Stimulated activated CD8-positive, alpha-beta memory T cell treated with anti-CD3 and anti-CD28 coated beads, Interleukin-15, amount 100 ng/mL, for 24 hours (primary cell): ENCODE results near the gene PDGFB.

ENCODE experiments used
- DNase-seq: peaks from one replicate; pipeline ENCODE4 v3.0.0-alpha.2; 2020; ENCODE audit warnings: low read depth

PDGFB gene

GRCh38 chr22:39239561-39240423 lies 5.0 kb downstream of the PDGFB start:
- no peak for DNase-seq

- no peak for DNase-seq
Measured at GRCh38 chr22:39238966-39239505, 5.7 kb downstream of the PDGFB start.

GRCh38 chr22:39238561-39238960 lies 6.2 kb downstream of the PDGFB start:
- no peak for DNase-seq

DNA sequence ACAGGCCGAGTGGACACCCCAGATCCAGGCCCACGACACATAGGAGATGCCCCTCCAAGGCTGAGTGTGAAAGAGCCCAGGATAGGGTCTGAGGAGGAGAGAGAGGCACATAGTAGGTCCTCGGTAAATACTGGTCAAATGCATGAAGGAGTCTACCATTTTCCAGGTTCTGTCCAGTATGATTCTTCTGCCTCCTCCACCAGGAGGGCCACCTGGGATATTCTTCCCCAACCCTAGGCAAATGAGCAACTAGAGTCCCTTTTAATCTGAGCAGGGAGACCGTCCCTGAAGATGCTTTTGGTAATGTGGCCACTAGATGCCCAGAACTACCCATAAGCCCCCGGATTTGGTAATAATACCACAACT lies 6.7 kb downstream of the PDGFB start:
- no peak for DNase-seq

DNA sequence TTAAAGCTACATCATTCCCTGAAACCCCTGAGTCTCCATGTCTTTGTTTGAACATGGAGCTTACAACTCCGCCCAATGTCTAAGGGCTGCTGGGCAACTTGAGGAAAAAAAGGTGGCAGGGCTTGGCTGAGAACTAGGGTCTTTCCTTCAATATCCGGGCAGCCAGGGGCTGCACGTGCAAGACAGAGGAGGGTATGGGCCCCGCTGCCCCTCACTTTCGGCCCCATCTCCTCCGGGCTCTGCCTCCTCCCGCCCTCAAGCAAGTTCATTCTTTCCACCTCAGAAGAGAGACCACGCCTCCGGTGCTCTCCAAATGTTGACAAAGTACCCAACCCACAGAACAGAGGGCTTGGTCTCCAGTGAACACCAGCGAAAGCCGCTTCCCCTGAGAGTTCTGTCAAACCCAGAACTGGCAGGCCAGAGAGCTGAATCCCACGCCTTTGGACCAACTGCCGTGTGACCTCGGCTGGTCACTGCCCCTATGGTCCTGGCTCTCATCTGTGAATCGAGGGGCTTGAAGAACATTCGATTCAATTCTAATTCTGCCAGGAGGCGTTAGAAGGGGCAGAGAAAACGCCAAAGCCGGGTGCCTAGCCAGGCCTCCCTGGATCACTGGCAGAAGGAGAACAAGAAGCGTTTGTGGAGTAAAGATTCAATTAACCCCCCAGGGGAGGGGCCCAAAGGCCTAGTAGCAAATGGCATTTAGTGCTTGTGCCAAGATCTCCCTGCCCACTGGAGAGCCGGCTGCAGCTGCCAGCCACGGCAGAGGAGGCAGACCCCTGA lies 7.3 kb downstream of the PDGFB start:
- no peak for DNase-seq

DNA sequence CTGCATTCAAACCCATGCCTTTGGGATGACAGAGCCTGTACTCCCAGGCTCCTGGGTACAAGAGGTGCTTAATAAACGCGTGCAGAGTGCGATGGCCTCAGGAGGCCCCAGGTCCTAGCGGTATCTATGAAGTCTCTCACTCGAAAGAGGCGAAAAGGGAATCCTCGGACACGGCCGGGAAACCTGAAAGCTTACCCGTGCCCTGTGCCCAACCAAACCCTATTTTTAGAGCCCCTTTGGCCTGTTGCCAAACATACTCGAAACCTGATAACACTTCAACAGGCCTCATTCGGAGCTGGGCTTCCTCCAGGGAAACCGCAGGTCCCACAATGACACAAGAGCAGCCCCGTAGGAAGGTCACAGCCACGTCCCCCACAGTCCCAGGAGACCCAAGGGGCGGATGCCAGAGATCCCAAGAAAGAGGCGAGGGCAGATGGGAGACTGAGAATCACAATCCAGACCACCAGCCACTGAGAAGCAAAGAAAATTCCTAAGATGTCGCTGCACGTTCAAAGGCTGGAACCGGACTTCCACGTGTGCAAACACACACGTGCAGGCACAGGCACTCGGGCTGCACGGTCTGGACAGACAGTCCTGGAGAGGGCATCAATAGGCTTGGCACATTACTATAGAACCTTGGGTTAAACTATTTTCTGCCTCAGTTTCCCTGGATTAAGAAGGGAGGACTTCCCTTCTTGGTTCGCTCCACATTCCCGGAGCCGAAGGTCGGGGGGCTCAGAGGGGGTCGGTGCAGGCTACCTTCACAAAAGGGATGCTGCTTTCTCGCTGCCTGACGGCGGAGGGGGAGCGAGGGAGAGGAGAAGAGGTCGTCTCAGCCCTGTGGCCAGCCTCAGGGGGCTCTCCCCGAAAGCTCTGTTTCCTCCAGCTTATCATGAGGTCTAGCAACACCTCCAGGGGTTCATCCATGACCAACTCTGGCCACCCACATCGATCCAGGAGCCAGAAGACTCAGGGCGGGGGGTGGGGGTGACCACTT lies 8.2 kb downstream of the PDGFB start:
- DNase-seq = no peak

DNA sequence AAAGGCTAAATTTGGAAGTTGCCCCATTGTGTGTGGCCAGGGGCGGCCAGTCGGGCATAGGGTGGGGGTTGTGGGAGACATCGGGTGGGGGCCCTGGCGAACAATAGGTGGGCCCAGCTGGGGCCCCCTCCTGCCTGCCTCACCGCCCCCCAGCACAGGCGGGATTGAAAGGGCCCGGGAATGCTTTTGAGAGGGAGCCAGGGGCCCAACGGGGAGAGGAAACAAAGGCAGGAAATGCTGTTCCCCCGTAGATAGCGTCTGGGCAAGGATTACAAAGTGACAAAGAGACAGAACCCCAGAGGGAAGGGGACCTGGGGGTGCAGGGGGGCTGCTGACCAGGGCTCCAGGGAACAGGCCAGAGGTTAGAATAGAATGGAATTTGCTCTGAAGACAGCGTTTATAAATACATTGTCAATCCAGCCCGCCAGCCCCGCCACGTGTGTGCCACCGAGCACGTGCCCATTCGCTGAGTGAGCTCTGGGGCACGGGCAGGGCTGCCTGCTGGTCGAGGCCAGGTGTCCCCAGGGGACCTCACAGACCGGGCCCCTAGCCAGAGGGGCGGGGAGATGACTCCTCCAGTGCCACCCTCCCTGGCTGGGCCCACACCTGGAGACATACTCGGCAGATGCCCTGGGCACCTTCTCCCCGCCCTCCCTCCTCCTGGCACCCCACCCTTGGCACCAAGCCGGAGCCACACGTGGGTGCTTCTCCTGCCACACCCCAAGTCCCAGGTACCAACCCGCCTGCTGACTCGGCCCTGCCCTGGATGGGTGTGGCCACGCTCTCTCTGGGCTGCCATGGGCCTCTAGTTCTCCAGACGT lies 9.7 kb downstream of the PDGFB start:
- no peak for DNase-seq

DNA sequence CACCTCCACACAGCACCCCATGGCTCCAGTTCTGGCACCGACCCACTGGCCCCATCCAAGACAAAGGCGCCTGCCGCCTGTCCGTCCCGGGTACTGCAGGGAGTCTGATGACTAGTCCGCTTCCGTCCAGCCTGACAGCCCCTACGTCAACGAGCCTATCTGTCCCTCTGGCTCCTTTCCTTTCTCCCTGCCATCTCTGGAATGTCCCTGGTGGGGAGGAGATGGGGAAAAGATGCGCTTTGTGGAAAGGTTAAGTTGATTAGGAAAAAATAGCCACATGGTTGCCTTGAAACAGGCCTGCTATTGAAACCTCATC lies 10.4 kb downstream of the PDGFB start:
- no peak for DNase-seq

GRCh38 chr22:39233710-39234471 lies 10.9 kb downstream of the PDGFB start:
- DNase-seq = no peak

GRCh38 chr22:39232806-39233709 lies 11.7 kb downstream of the PDGFB start:
- DNase-seq = no peak

- no peak for DNase-seq
Measured at GRCh38 chr22:39232246-39232645, 12.5 kb downstream of the PDGFB start.

GRCh38 chr22:39231197-39231950 lies 13.4 kb downstream of the PDGFB start:
- no peak for DNase-seq

- no peak for DNase-seq
Measured at GRCh38 chr22:39230261-39231196, 14.3 kb downstream of the PDGFB start.

DNA sequence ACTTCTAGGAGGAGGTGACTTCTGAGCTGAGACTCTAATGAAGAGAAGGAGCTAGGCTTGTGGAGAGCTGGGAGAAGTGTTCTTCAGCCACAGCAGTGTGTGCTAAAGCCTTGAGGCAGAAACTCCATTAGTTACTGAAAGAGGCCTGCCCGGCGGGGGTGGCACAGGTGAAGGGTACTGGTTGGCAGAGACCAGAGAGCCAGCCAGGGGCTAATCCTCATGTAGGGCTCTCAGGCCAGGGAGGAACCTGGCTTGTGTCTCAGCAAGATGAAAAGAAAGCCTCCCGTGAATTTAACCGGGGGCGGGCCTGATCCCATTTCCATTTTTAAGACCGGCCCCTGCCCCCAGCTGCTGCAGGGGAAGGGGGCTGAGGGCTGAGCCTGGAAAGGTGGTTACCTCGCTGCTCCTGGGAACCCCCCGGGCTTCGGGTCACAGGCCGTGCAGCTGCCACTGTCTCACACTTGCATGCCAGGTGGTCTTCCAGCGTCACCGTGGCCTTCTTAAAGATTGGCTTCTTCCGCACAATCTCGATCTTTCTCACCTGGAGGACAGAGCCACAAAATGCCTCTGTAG lies 15.0 kb downstream of the PDGFB start:
- DNase-seq = no peak

GRCh38 chr22:39229075-39229474 lies 15.7 kb downstream of the PDGFB start:
- DNase-seq = no peak

GRCh38 chr22:39227542-39228272 lies 17.1 kb downstream of the PDGFB start:
- DNase-seq = no peak
